Measurements from ENCODE around the gene SLC38A1. TPM values are rescaled to one million over a fixed set of nuclear protein-coding genes. Genes with fewer than 3 reads are reported as not detected.

The SLC38A1 gene
- total and polyA plus RNA-seq, 11 donors = 41.5 to 250 (median 157) TPM

DNA sequence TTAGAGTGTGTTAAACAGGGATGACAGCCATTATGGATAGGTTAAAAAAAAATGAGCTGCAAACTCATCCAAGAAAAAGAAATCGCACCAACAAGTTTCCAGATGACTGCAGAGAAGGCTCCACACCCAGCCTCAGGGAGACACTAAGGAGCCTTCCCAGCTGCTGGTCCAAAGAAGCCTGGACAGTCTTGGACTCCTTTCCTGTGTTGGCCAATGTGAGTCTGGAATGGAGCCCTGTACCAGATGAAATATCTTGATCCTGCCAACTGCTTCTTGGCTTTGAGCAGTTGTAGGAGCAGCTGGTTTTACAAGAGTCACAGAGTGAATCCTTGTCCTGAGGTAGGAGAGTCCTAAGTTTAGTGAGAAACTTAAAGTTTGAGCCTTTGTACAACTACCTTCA, 44.5 kb downstream of the SLC38A1 start:
- DNase-seq (peak in 3 of 5 donors; percentile 24 to 54 (median 52)), ATAC-seq (peak in 3 of 4 donors; percentile 68 to 94 (median 90))
- H3K36me3 ChIP-seq = peaks cover 0 to 5% (median 0%) of the 10 kb centered on the region in 9 donors
- no peaks in the 10 kb centered on the region for H3K27me3 ChIP-seq
- H3K9me3 ChIP-seq = no peaks in the 10 kb centered on the region
- no peak overlapping the region for H3K4me3 ChIP-seq
- TF ChIP-seq, protein P1, sequence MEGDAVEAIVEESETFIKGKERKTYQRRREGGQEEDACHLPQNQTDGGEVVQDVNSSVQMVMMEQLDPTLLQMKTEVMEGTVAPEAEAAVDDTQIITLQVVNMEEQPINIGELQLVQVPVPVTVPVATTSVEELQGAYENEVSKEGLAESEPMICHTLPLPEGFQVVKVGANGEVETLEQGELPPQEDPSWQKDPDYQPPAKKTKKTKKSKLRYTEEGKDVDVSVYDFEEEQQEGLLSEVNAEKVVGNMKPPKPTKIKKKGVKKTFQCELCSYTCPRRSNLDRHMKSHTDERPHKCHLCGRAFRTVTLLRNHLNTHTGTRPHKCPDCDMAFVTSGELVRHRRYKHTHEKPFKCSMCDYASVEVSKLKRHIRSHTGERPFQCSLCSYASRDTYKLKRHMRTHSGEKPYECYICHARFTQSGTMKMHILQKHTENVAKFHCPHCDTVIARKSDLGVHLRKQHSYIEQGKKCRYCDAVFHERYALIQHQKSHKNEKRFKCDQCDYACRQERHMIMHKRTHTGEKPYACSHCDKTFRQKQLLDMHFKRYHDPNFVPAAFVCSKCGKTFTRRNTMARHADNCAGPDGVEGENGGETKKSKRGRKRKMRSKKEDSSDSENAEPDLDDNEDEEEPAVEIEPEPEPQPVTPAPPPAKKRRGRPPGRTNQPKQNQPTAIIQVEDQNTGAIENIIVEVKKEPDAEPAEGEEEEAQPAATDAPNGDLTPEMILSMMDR (IDR thresholded peaks at IDR 0.05) = no peak
- TF ChIP-seq POLR2A (IDR thresholded peaks at IDR 0.05) = no peak
- WGBS, 4 donors = 72 to 83% (median 81%) methylated on average over 1 of the region's 1 CpG
- H3K27ac ChIP-seq = peak overlapping the region in 2 of 12 donors; percentile 26 to 66
- intact Hi-C loops (cut with DNase I) = no loop called here
- H3K4me1 ChIP-seq = peaks cover 0 to 63% (median 24%) of the 10 kb centered on the region in 12 donors

GRCh38 chr12:46223047-46223446, 45.8 kb downstream of the SLC38A1 start:
- peaks cover 0 to 77% (median 25%) of the 10 kb centered on the region in 12 donors for H3K4me1 ChIP-seq
- H3K4me3 ChIP-seq = no peak overlapping the region
- intact Hi-C loops (cut with DNase I) = no loop called here
- DNase-seq (no peak), ATAC-seq (no peak)
- WGBS, 4 donors = 93 to 98% (median 95%) methylated on average over 5 of the region's 5 CpGs
- no peaks in the 10 kb centered on the region for H3K27me3 ChIP-seq
- H3K36me3 ChIP-seq = peaks cover 0 to 5% (median 0%) of the 10 kb centered on the region in 9 donors
- TF ChIP-seq, protein P1 (IDR thresholded peaks at IDR 0.05) = no peak
- TF ChIP-seq POLR2A (IDR thresholded peaks at IDR 0.05) = no peak
- H3K27ac ChIP-seq = peak overlapping the region in 2 of 12 donors; percentile 57 to 66
- no peaks in the 10 kb centered on the region for H3K9me3 ChIP-seq

GRCh38 chr12:46222636-46223035, 46.2 kb downstream of the SLC38A1 start:
- DNase-seq = no peak
- no peak for TF ChIP-seq POLR2A (IDR thresholded peaks at IDR 0.05)
- TF ChIP-seq, protein P1 (IDR thresholded peaks at IDR 0.05) = no peak
- intact Hi-C loops (cut with DNase I) = no loop called here
- ATAC-seq = no peak
- Histone ChIP-seq H3K36me3 (peaks cover 0 to 3% (median 0%) of the 10 kb centered on the region in 9 donors), H3K4me1 (peaks cover 0 to 77% (median 26%) of the 10 kb centered on the region in 12 donors), H3K9me3 (no peaks in the 10 kb centered on the region), H3K27me3 (no peaks in the 10 kb centered on the region), H3K4me3 (no peak overlapping the region), H3K27ac (peak overlapping the region in 2 of 12 donors; percentile 57 to 66)
- WGBS, 4 donors = 76 to 85% (median 79%) methylated on average over 1 of the region's 1 CpG

- peak overlapping the region in 9 of 12 donors; percentile 41 to 66 (median 50) for H3K27ac ChIP-seq
- no peaks in the 10 kb centered on the region for H3K27me3 ChIP-seq
- 41 to 49% (median 47%) methylated on average over 4 of the region's 4 CpGs for WGBS, 4 donors
- H3K4me3 ChIP-seq = no peak overlapping the region
- H3K4me1 ChIP-seq = peaks cover 0 to 79% (median 26%) of the 10 kb centered on the region in 12 donors
- ATAC-seq = peak in 2 of 4 donors; percentile 34 to 40
- TF ChIP-seq, protein P1 (IDR thresholded peaks at IDR 0.05) = no peak
- no peak for TF ChIP-seq POLR2A (IDR thresholded peaks at IDR 0.05)
- H3K9me3 ChIP-seq = no peaks in the 10 kb centered on the region
- no peak for DNase-seq
- intact Hi-C loops (cut with DNase I) = no loop called here
- H3K36me3 ChIP-seq = no peaks in the 10 kb centered on the region
Observed at GRCh38 chr12:46221255-46222128, 47.4 kb downstream of the SLC38A1 start.
